HepG2 (cell line): ENCODE data around the gene BCAS3. TPM values are rescaled to one million over a fixed set of nuclear protein-coding genes. Genes with fewer than 3 reads are reported as not detected.
A peak's percentile ranks its signal among the peaks of the same experiment; 100 is the strongest.

Experiments used
- HHEX ChIP-seq: IDR thresholded peaks from 2 replicates; pipeline ENCODE4 v1.6.1; 2016; ENCODE audit warnings: control low read depth
- MIER2 ChIP-seq: IDR thresholded peaks from 2 replicates; pipeline ENCODE4 v1.6.1; 2016; ENCODE audit warnings: missing biosample characterization, missing genetic modification reagents
- NBN ChIP-seq: fragments of 450-650 bp; conservative IDR thresholded peaks from 2 replicates; pipeline ENCODE4 v1.6.1; 2017
- NFYB ChIP-seq: sonication (generic); formaldehyde crosslinking; IDR thresholded peaks from 2 replicates; pipeline ENCODE4 v1.4.0; 2020; ENCODE audit warnings: missing genetic modification reagents
- RARA ChIP-seq: IDR thresholded peaks from 2 replicates; pipeline ENCODE4 v1.6.1; 2016; ENCODE audit warnings: missing genetic modification reagents, missing compliant biosample characterization
- RBM22 ChIP-seq: fragments of 200-400 bp; formaldehyde crosslinking; optimal IDR thresholded peaks from 2 replicates; pipeline ENCODE3; 2017; ENCODE audit warnings: mild to moderate bottlenecking, low read length, moderate library complexity
- SAP130 ChIP-seq: IDR thresholded peaks from 2 replicates; pipeline ENCODE4 v1.6.1; 2016; ENCODE audit warnings: low read depth
- SIX1 ChIP-seq: sonication (generic); formaldehyde crosslinking; IDR thresholded peaks from 2 replicates; pipeline ENCODE4 v1.4.0; 2020; ENCODE audit warnings: missing genetic modification reagents, borderline replicate concordance
- TBL1XR1 ChIP-seq: fragments of 150-350 bp; IDR thresholded peaks from 2 replicates; pipeline ENCODE4 v1.6.1; 2014; ENCODE audit warnings: borderline replicate concordance, low read length; ENCODE audit not compliant: partially characterized antibody
- TEAD2 ChIP-seq: sonication (generic); formaldehyde crosslinking; IDR thresholded peaks from 2 replicates; pipeline ENCODE4 v1.9.0; 2021; ENCODE audit warnings: missing genetic modification reagents
- TOPORS ChIP-seq: sonication (generic); formaldehyde crosslinking; IDR thresholded peaks from 2 replicates; pipeline ENCODE4 v1.8.0; 2023; ENCODE audit warnings: mild to moderate bottlenecking, missing genetic modification reagents
- TP53 ChIP-seq: sonication (generic); formaldehyde crosslinking; conservative IDR thresholded peaks from 2 replicates; pipeline ENCODE4 v1.4.0; 2020; ENCODE audit warnings: missing genetic modification reagents
- XRCC5 ChIP-seq: fragments of 200-400 bp; formaldehyde crosslinking; optimal IDR thresholded peaks from 2 replicates; pipeline ENCODE3; 2017; ENCODE audit warnings: mild to moderate bottlenecking, low read length
- ZBTB21 ChIP-seq: sonication (generic); formaldehyde crosslinking; IDR thresholded peaks from 2 replicates; pipeline ENCODE4 v1.4.0; 2020; ENCODE audit warnings: missing genetic modification reagents
- ZNF143 ChIP-seq: sonication (generic); formaldehyde crosslinking; IDR thresholded peaks from 2 replicates; pipeline ENCODE4 v1.4.0; 2020; ENCODE audit warnings: missing genetic modification reagents
- ZNF33A ChIP-seq: sonication (generic); formaldehyde crosslinking; IDR thresholded peaks from 2 replicates; pipeline ENCODE4 v1.5.1; 2020; ENCODE audit warnings: missing genetic modification reagents, mild to moderate bottlenecking, moderate library complexity, borderline replicate concordance
- ZNF496 ChIP-seq: sonication (generic); formaldehyde crosslinking; IDR thresholded peaks from 2 replicates; pipeline ENCODE4 v1.8.1; 2023; ENCODE audit warnings: mild to moderate bottlenecking, moderate library complexity, missing genetic modification reagents; ENCODE audit not compliant: insufficient replicate concordance
- ZNF629 ChIP-seq: sonication (generic); formaldehyde crosslinking; conservative IDR thresholded peaks from 2 replicates; pipeline ENCODE4 v1.5.0; 2020; ENCODE audit warnings: missing genetic modification reagents
- ZNF670 ChIP-seq: sonication (generic); formaldehyde crosslinking; IDR thresholded peaks from 2 replicates; pipeline ENCODE4 v1.8.0; 2022; ENCODE audit warnings: mild to moderate bottlenecking, missing genetic modification reagents, borderline replicate concordance
- ZNF672 ChIP-seq: sonication (generic); formaldehyde crosslinking; IDR thresholded peaks from 2 replicates; pipeline ENCODE4 v1.8.1; 2022; ENCODE audit warnings: missing genetic modification reagents
- ZSCAN31 ChIP-seq: sonication (generic); formaldehyde crosslinking; IDR thresholded peaks from 2 replicates; pipeline ENCODE4 v1.5.0; 2020; ENCODE audit warnings: low read depth, mild to moderate bottlenecking, missing genetic modification reagents
- polyA plus RNA-seq, 8 experiments: library from polyadenylated mRNA; depleted of rRNA in 3 of 8; stranded (reverse) in 7 of 8; unstranded in 1 of 8; fragments of >200 nt; fragmentation: Illumina TruSeq in 4 of 8; extraction: Trizol in 4 of 8; gene quantifications; 2 replicates each; pipeline versions ENCODE4 v1.2.1 to v1.2.3, GENCODE V29; 2011 to 2016; ENCODE audit warnings: low read depth in 4 of 8, missing spikeins in 1 of 8, mixed read lengths in 1 of 8; ENCODE audit not compliant: insufficient read depth in 1 of 8
- total RNA-seq, 5 experiments: library from RNA; depleted of rRNA; stranded (reverse); fragments of >200 nt; fragmentation: Illumina TruSeq; extraction: Trizol; gene quantifications; 2 replicates each; pipeline ENCODE4 v1.2.3, GENCODE V29; 2016; ENCODE audit warnings: low read depth in 1 of 5
- TF ChIP-seq, protein P1 (sequence below): sonication (generic); formaldehyde crosslinking; IDR thresholded peaks from 2 replicates; pipeline ENCODE4 v1.8.0; 2022; ENCODE audit warnings: low read depth, missing genetic modification reagents
- TF ChIP-seq, protein P2 (sequence below): sonication (generic); formaldehyde crosslinking; IDR thresholded peaks from 2 replicates; pipeline ENCODE4 v1.4.0; 2020; ENCODE audit warnings: missing genetic modification reagents
- TF ChIP-seq, protein P3 (sequence below): sonication (generic); formaldehyde crosslinking; IDR thresholded peaks from 2 replicates; pipeline ENCODE4 v1.8.1; 2022; ENCODE audit warnings: mild to moderate bottlenecking, missing genetic modification reagents

Gene BCAS3
- total and polyA plus RNA-seq, 2 of the 13 experiments (the other 11 are each of a cell fraction or from before 2014, with no cell fraction given): 10.7 to 11.2 TPM

DNA sequence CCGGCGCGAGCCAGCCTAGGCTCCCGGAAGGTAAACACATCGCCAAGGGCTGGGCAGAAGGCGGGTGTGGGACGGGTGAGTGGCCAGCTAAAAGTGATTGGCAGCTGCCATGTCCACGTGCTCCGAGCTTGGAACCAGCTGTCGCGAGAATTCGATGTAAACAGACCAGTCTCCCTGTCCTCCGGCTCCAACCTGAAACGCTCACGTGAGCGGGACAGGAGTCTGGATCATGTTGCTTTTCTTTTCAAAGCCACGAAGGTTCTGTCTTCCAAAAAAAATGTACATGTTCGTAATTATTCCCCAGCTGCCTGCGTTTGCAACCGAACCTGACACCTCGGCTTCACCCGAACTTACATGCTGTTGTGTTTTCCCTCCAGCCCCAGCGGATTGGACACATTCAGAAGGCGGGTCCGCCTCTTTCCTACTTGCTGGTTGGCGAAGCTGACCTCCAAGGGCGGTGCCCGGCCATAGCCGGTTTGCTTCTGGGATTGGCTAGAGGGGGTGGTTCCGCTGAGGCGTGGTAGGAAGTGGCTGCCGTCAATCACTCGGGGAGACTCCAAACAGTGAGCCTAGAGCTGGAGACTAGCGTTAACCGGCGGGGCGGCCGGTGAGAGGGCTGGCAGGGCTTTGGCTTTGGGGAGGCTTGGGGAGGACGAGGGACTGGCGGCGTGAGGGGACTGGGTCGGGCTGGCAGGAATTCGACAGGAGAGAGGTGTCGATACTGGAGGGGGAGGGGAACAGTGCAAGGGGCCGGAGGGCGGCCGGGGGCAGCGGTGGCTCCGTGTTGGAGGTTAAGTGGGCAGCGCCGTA is at the start of gene BCAS3 (continued):
- TF ChIP-seq, protein P1, sequence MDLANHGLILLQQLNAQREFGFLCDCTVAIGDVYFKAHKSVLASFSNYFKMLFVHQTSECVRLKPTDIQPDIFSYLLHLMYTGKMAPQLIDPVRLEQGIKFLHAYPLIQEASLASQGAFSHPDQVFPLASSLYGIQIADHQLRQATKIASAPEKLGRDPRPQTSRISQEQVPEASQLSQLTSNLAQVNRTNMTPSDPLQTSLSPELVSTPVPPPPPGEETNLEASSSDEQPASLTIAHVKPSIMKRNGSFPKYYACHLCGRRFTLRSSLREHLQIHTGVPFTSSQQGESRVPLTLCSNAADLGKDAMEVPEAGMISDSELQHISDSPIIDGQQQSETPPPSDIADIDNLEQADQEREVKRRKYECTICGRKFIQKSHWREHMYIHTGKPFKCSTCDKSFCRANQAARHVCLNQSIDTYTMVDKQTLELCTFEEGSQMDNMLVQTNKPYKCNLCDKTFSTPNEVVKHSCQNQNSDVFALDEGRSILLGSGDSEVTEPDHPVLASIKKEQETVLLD (CRISPR knock-in tag): no peak; the same call in 1 of the 2 replicates
- TF ChIP-seq ZSCAN31 (CRISPR knock-in tag): peak; percentile 82
- no peak for TF ChIP-seq TEAD2 (CRISPR knock-in tag)
- no peak for TF ChIP-seq HHEX (CRISPR knock-in tag)
- no peak for TF ChIP-seq ZNF496 (CRISPR knock-in tag)
- TF ChIP-seq ZNF143: no peak; the same call in 1 of the 2 replicates
- peak; percentile 50; the same call in 1 of the 2 replicates for TF ChIP-seq TP53 (CRISPR knock-in tag)
- TF ChIP-seq, protein P2, sequence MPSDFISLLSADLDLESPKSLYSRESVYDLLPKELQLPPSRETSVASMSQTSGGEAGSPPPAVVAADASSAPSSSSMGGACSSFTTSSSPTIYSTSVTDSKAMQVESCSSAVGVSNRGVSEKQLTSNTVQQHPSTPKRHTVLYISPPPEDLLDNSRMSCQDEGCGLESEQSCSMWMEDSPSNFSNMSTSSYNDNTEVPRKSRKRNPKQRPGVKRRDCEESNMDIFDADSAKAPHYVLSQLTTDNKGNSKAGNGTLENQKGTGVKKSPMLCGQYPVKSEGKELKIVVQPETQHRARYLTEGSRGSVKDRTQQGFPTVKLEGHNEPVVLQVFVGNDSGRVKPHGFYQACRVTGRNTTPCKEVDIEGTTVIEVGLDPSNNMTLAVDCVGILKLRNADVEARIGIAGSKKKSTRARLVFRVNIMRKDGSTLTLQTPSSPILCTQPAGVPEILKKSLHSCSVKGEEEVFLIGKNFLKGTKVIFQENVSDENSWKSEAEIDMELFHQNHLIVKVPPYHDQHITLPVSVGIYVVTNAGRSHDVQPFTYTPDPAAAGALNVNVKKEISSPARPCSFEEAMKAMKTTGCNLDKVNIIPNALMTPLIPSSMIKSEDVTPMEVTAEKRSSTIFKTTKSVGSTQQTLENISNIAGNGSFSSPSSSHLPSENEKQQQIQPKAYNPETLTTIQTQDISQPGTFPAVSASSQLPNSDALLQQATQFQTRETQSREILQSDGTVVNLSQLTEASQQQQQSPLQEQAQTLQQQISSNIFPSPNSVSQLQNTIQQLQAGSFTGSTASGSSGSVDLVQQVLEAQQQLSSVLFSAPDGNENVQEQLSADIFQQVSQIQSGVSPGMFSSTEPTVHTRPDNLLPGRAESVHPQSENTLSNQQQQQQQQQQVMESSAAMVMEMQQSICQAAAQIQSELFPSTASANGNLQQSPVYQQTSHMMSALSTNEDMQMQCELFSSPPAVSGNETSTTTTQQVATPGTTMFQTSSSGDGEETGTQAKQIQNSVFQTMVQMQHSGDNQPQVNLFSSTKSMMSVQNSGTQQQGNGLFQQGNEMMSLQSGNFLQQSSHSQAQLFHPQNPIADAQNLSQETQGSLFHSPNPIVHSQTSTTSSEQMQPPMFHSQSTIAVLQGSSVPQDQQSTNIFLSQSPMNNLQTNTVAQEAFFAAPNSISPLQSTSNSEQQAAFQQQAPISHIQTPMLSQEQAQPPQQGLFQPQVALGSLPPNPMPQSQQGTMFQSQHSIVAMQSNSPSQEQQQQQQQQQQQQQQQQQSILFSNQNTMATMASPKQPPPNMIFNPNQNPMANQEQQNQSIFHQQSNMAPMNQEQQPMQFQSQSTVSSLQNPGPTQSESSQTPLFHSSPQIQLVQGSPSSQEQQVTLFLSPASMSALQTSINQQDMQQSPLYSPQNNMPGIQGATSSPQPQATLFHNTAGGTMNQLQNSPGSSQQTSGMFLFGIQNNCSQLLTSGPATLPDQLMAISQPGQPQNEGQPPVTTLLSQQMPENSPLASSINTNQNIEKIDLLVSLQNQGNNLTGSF (CRISPR knock-in tag): no peak
- TF ChIP-seq NBN: 0 out of 2 replicates have a peak, but pooled peaks have one; percentile 53
- peak; percentile 99 for TF ChIP-seq SAP130 (CRISPR knock-in tag)
- TF ChIP-seq XRCC5: peak; percentile 92
- no peak for TF ChIP-seq ZNF670 (CRISPR knock-in tag)
- TF ChIP-seq TBL1XR1: no peak
- peak; percentile 88; the same call in 1 of the 2 replicates for TF ChIP-seq ZNF33A
- no peak for TF ChIP-seq RBM22
- TF ChIP-seq ZNF629 (CRISPR knock-in tag): no peak
- no peak for TF ChIP-seq ZNF672 (CRISPR knock-in tag)
- 0 out of 2 replicates have a peak, but pooled peaks have one; percentile 6 for TF ChIP-seq TOPORS (CRISPR knock-in tag)
- TF ChIP-seq, protein P3, sequence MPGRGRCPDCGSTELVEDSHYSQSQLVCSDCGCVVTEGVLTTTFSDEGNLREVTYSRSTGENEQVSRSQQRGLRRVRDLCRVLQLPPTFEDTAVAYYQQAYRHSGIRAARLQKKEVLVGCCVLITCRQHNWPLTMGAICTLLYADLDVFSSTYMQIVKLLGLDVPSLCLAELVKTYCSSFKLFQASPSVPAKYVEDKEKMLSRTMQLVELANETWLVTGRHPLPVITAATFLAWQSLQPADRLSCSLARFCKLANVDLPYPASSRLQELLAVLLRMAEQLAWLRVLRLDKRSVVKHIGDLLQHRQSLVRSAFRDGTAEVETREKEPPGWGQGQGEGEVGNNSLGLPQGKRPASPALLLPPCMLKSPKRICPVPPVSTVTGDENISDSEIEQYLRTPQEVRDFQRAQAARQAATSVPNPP (CRISPR knock-in tag): peak; percentile 13; the same call in 1 of the 2 replicates
- TF ChIP-seq NFYB (CRISPR knock-in tag): peak; percentile 95
- no peak for TF ChIP-seq ZBTB21
- TF ChIP-seq MIER2 (CRISPR knock-in tag): peak; percentile 71
- TF ChIP-seq RARA: peak; percentile 18
- TF ChIP-seq SIX1 (CRISPR knock-in tag): no peak; the same call in 1 of the 2 replicates
